Chondrocyte (in vitro differentiated cells): ENCODE measurements around the gene FUT9. TPM values are rescaled to one million over a fixed set of nuclear protein-coding genes. Genes with fewer than 3 reads are reported as not detected.
A peak's percentile ranks its signal among the peaks of the same experiment; 100 is the strongest.

ENCODE experiments used
- DNase-seq: peaks from one replicate; pipeline ENCODE4 v3.0.0; 2021; ENCODE audit warnings: mixed read lengths, low spot score
- H3K27ac Mint-ChIP-seq: one replicate; pipeline ENCODE4 v1.8.0; 2021; ENCODE audit warnings: mild to moderate bottlenecking, moderate library complexity, mixed read lengths; ENCODE audit not compliant: unreplicated experiment
- H3K27me3 Mint-ChIP-seq: 2 replicates; pipeline ENCODE4 v1.8.0; 2021; ENCODE audit warnings: low read depth, mixed read lengths
- H3K36me3 Mint-ChIP-seq: 2 replicates; pipeline ENCODE4 v1.8.0; 2021; ENCODE audit warnings: low read depth, mixed read lengths
- H3K4me1 Mint-ChIP-seq: 2 replicates; pipeline ENCODE4 v1.8.0; 2021; ENCODE audit warnings: low read depth, mild to moderate bottlenecking, mixed read lengths
- H3K4me3 Mint-ChIP-seq: one replicate; pipeline ENCODE4 v1.8.0; 2021; ENCODE audit warnings: mild to moderate bottlenecking, moderate library complexity, mixed read lengths; ENCODE audit not compliant: unreplicated experiment
- H3K9me3 Mint-ChIP-seq: 2 replicates; pipeline ENCODE4 v1.8.0; 2021; ENCODE audit warnings: low read depth, mixed read lengths
- CTCF ChIP-seq: fragments of 200-600 bp; sonication (generic); IDR thresholded peaks from 2 replicates; pipeline ENCODE4 v1.5.0; 2021; ENCODE audit warnings: antibody characterized with exemption, mild to moderate bottlenecking, moderate library complexity
- total RNA-seq: library from RNA; stranded (reverse); gene quantifications from 3 replicates; pipeline ENCODE4 v1.2.1, GENCODE V29; 2021

The FUT9 gene
- total RNA-seq, 1 donor from 2014 or later: not detected

- Mint-ChIP-seq H3K4me1 (no peaks in the 10 kb centered on the region), H3K27me3 (no peaks in the 10 kb centered on the region), H3K9me3 (peaks cover 35% of the 10 kb centered on the region), H3K27ac (no peak overlapping the region), H3K4me3 (no peak overlapping the region), H3K36me3 (no peaks in the 10 kb centered on the region)
- TF ChIP-seq CTCF: no peak
- no peak for DNase-seq
Measured at GRCh38 chr6:95994151-95994550, 21.6 kb upstream of the FUT9 start.

GRCh38 chr6:95998133-95998532 is 17.6 kb upstream of the FUT9 start:
- Mint-ChIP-seq H3K9me3 (peaks cover 20% of the 10 kb centered on the region), H3K4me1 (no peaks in the 10 kb centered on the region), H3K36me3 (no peaks in the 10 kb centered on the region), H3K27me3 (no peaks in the 10 kb centered on the region), H3K27ac (no peak overlapping the region), H3K4me3 (no peak overlapping the region)
- TF ChIP-seq CTCF: no peak
- no peak for DNase-seq

GRCh38 chr6:96001891-96002575 is 13.7 kb upstream of the FUT9 start:
- no peaks in the 10 kb centered on the region for H3K36me3 Mint-ChIP-seq
- peak; percentile 66 for DNase-seq
- peaks cover 17% of the 10 kb centered on the region for H3K9me3 Mint-ChIP-seq
- H3K4me3 Mint-ChIP-seq: no peak overlapping the region
- H3K4me1 Mint-ChIP-seq: no peaks in the 10 kb centered on the region
- H3K27me3 Mint-ChIP-seq: no peaks in the 10 kb centered on the region
- no peak for TF ChIP-seq CTCF
- H3K27ac Mint-ChIP-seq: no peak overlapping the region

DNA sequence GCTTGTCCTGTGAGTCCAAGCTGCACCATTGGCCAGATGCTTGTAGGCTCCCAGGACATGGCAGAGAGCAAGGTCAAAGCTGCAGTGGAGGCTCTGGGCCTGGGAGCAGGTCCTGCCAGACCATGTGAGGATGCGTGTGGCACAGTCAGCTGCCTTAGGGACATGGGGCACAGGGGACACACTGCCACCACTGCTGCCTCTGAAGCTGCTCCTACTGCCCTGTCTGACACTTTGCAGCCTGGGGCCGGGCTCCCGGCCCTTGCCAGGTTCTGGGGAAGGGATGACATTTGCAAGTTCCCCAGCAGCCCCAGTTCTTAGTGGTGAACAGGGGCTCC is 13.2 kb upstream of the FUT9 start:
- no peaks in the 10 kb centered on the region for H3K4me1 Mint-ChIP-seq
- H3K9me3 Mint-ChIP-seq: peaks cover 17% of the 10 kb centered on the region
- no peak overlapping the region for H3K4me3 Mint-ChIP-seq
- no peak for TF ChIP-seq CTCF
- H3K27ac Mint-ChIP-seq: no peak overlapping the region
- H3K27me3 Mint-ChIP-seq: no peaks in the 10 kb centered on the region
- H3K36me3 Mint-ChIP-seq: no peaks in the 10 kb centered on the region
- DNase-seq: no peak

GRCh38 chr6:96002912-96003311 is 12.9 kb upstream of the FUT9 start:
- TF ChIP-seq CTCF: no peak
- no peaks in the 10 kb centered on the region for H3K36me3 Mint-ChIP-seq

More at GRCh38 chr6:96002912-96003311, 12.9 kb upstream of the FUT9 start:
- Mint-ChIP-seq H3K27me3 (no peaks in the 10 kb centered on the region), H3K9me3 (peaks cover 17% of the 10 kb centered on the region), H3K4me1 (no peaks in the 10 kb centered on the region), H3K27ac (no peak overlapping the region), H3K4me3 (no peak overlapping the region)
- peak; percentile 61 for DNase-seq
